Measurements from ENCODE around the gene FAF1. TPM values are rescaled to one million over a fixed set of nuclear protein-coding genes. Genes with fewer than 3 reads are reported as not detected.

FAF1 gene
- total RNA-seq, 1 experiment from 2014 or later = 14.7 TPM

DNA sequence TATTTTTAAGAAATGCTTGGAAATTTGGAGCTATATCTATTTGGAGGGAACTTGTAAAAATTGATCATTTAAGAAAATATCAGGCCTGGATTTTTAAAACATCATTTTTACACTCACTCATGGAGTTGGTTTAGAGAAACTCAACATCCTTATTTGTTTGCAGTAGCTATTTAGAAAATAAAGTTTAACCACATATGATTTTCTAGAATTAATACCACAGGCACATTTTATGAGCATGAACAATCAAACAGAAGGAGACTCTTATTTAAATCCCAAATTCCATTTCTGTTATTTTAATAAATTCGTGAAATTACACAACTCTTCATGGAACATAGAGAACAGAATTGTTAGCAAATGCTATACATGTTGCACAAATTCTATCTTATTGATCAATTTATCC is 13.2 kb upstream of the FAF1 start:
- peak overlapping the region; percentile 93 for H3K4me3 ChIP-seq (ENCODE audit: low read length)

DNA sequence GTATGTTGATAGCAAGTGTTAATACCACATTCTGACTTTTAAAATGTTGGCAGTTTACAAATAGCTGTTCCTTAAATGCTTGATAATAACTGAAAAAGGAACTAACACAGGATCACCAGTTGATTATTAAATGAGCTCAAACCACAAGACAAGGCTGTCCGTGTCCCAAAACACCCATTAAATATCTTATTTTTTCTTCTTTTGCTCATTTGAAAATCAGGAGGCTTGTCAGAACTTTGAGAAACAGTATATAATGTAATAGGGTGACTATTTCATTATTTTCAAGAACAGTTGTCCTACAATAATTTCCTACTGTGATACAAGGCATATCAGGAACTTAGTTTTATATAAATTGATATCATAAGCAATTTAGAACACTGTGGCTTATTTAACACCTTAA is 12.7 kb upstream of the FAF1 start:
- Histone ChIP-seq H3K27ac (ENCODE audit: low read length) (peak overlapping the region; percentile 37), H3K27me3 (ENCODE audit: low read length) (no peaks in the 10 kb centered on the region), H3K9me2 (replicated peaks; ENCODE audit: low read length) (no peaks in the 10 kb centered on the region), H3K9me3 (ENCODE audit: low read length) (no peaks in the 10 kb centered on the region), H3F3A (ENCODE audit: low read length, unreplicated experiment) (no peaks in the 10 kb centered on the region), H3K4me3 (ENCODE audit: low read length) (peak overlapping the region; percentile 93), H4K20me1 (ENCODE audit: low read length) (no peaks in the 10 kb centered on the region; the same call in 1 of the 2 replicates), H2AFZ (ENCODE audit: low read length) (no peak overlapping the region), H3K79me2 (ENCODE audit: low read length) (peaks cover 84% of the 10 kb centered on the region), H3K4me1 (ENCODE audit: insufficient read depth, low read length) (peaks cover 26% of the 10 kb centered on the region), H3K36me3 (ENCODE audit: low read depth, low read length) (no peaks in the 10 kb centered on the region), H3K4me2 (ENCODE audit: low read length) (peak overlapping the region; percentile 95), H3K9ac (ENCODE audit: low read length) (peak overlapping the region; percentile 93)
- ATAC-seq (no peak), DNase-seq (no peak)
- ChIA-PET CTCF (no interaction called here), POLR2A (ENCODE audit: unreplicated experiment) (interaction anchor here (0.6 kb wide), 1 partner anchor 1396 kb away, joined by 6 read pairs; no protein-coding TSS in a partner anchor)
- intact Hi-C loops (cut with micrococcal nuclease) = no loop called here
- TF ChIP-seq EZH2phosphoT487 (IDR thresholded peaks at IDR 0.05; ENCODE audit: borderline replicate concordance, low read length) = no peak
- TF ChIP-seq, protein P1, sequence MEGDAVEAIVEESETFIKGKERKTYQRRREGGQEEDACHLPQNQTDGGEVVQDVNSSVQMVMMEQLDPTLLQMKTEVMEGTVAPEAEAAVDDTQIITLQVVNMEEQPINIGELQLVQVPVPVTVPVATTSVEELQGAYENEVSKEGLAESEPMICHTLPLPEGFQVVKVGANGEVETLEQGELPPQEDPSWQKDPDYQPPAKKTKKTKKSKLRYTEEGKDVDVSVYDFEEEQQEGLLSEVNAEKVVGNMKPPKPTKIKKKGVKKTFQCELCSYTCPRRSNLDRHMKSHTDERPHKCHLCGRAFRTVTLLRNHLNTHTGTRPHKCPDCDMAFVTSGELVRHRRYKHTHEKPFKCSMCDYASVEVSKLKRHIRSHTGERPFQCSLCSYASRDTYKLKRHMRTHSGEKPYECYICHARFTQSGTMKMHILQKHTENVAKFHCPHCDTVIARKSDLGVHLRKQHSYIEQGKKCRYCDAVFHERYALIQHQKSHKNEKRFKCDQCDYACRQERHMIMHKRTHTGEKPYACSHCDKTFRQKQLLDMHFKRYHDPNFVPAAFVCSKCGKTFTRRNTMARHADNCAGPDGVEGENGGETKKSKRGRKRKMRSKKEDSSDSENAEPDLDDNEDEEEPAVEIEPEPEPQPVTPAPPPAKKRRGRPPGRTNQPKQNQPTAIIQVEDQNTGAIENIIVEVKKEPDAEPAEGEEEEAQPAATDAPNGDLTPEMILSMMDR (conservative IDR thresholded peaks at IDR 0.05; ENCODE audit: low read depth, low read length) = no peak
- TF ChIP-seq EZH2 (IDR thresholded peaks at IDR 0.05; ENCODE audit: low read length, unreplicated experiment) = no peak
- no TSS peak for BruUV-seq (replicated peaks)

More for the DNA sequence above, 13.2 kb upstream of the FAF1 start:
- Histone ChIP-seq H3F3A (ENCODE audit: low read length, unreplicated experiment) (no peaks in the 10 kb centered on the region), H3K4me2 (ENCODE audit: low read length) (peak overlapping the region; percentile 95), H3K4me1 (ENCODE audit: insufficient read depth, low read length) (peaks cover 26% of the 10 kb centered on the region), H3K9me2 (replicated peaks; ENCODE audit: low read length) (no peaks in the 10 kb centered on the region), H3K9me3 (ENCODE audit: low read length) (no peaks in the 10 kb centered on the region), H3K79me2 (ENCODE audit: low read length) (peaks cover 84% of the 10 kb centered on the region), H3K27ac (ENCODE audit: low read length) (peak overlapping the region; percentile 37), H2AFZ (ENCODE audit: low read length) (peak overlapping the region; percentile 63; the same call in 1 of the 2 replicates), H3K9ac (ENCODE audit: low read length) (peak overlapping the region; percentile 93), H3K27me3 (ENCODE audit: low read length) (no peaks in the 10 kb centered on the region), H3K36me3 (ENCODE audit: low read depth, low read length) (no peaks in the 10 kb centered on the region), H4K20me1 (ENCODE audit: low read length) (no peaks in the 10 kb centered on the region; the same call in 1 of the 2 replicates)
- BruUV-seq (replicated peaks) = no TSS peak
- intact Hi-C loops (cut with micrococcal nuclease) = no loop called here
- ATAC-seq (no peak), DNase-seq (no peak)
- ChIA-PET CTCF (no interaction called here), POLR2A (ENCODE audit: unreplicated experiment) (no interaction called here)
- TF ChIP-seq EZH2phosphoT487 (IDR thresholded peaks at IDR 0.05; ENCODE audit: borderline replicate concordance, low read length) (no peak), EZH2 (IDR thresholded peaks at IDR 0.05; ENCODE audit: low read length, unreplicated experiment) (no peak)
- TF ChIP-seq, protein P1 (conservative IDR thresholded peaks at IDR 0.05; ENCODE audit: low read depth, low read length) = no peak

DNA sequence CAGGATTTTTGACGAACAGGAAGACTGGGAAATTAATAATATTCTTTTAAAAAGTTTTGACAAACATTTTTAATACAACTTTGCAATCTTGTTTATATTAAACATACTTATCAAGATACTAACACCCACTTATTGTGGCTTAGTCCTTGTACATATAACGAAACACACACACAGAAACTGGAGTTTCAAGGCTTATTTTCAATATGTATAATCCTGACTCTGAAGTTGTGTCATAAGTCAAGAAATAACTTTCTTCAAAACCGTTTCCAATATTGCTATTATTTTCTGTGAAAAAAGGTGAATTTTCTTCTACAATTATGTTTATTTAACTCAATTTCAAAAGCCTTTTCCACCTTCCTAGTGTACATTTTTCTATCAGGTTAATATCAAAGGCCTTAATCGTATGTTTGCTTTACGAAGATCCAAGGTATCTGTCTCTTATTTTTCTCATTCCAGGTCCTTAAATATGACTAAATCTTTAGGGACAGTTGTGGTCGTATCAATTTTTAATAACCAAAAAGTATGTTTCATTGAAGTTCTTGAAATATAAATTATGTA is 11.8 kb upstream of the FAF1 start:
- H3K4me3 ChIP-seq (ENCODE audit: low read length) = peak overlapping the region; percentile 93
- intact Hi-C loops (cut with micrococcal nuclease) = no loop called here
- DNase-seq (peak; percentile 23), ATAC-seq (no peak)
- CTCF ChIA-PET = no interaction called here
- H3K4me2 ChIP-seq (ENCODE audit: low read length) = peak overlapping the region; percentile 95
- H3K4me1 ChIP-seq (ENCODE audit: insufficient read depth, low read length) = peaks cover 31% of the 10 kb centered on the region
- BruUV-seq (replicated peaks) = no TSS peak
- no peaks in the 10 kb centered on the region; the same call in 1 of the 2 replicates for H4K20me1 ChIP-seq (ENCODE audit: low read length)
- no peak overlapping the region for H2AFZ ChIP-seq (ENCODE audit: low read length)
- H3K9ac ChIP-seq (ENCODE audit: low read length) = peak overlapping the region; percentile 93
- no peaks in the 10 kb centered on the region for H3F3A ChIP-seq (ENCODE audit: low read length, unreplicated experiment)
- H3K9me3 ChIP-seq (ENCODE audit: low read length) = no peaks in the 10 kb centered on the region
- no peaks in the 10 kb centered on the region for H3K9me2 ChIP-seq (replicated peaks; ENCODE audit: low read length)
- POLR2A ChIA-PET (ENCODE audit: unreplicated experiment) = no interaction called here
- no peaks in the 10 kb centered on the region for H3K36me3 ChIP-seq (ENCODE audit: low read depth, low read length)
- peaks cover 89% of the 10 kb centered on the region for H3K79me2 ChIP-seq (ENCODE audit: low read length)
- 0 out of 2 replicates have a peak overlapping the region, but pooled peaks have one; percentile 6 for H3K27ac ChIP-seq (ENCODE audit: low read length)
- TF ChIP-seq EZH2 (IDR thresholded peaks at IDR 0.05; ENCODE audit: low read length, unreplicated experiment) (no peak), EZH2phosphoT487 (IDR thresholded peaks at IDR 0.05; ENCODE audit: borderline replicate concordance, low read length) (no peak)
- TF ChIP-seq, protein P1 (conservative IDR thresholded peaks at IDR 0.05; ENCODE audit: low read depth, low read length) = no peak
- no peaks in the 10 kb centered on the region for H3K27me3 ChIP-seq (ENCODE audit: low read length)

Measured in PC-3 (cell line).